KOPT-K1 (cell line): Measurements from ENCODE around the gene CAVIN1.
"Not testable (repeated sequence)": the region's sequence is repeated elsewhere in the genome, so short reads cannot be mapped to it uniquely, and the experiment has no call there.

Experiments
- H3K27ac ChIP-seq: fragments of 200-600 bp; sonication (generic); 2 replicates; pipeline ENCODE4 v1.5.1; 2016; ENCODE audit warnings: antibody characterized with exemption, mild to moderate bottlenecking, low read depth, low read length; ENCODE audit not compliant: poor library complexity, severe bottlenecking
- H3K36me3 ChIP-seq: fragments of 200-600 bp; sonication (generic); 2 replicates; pipeline ENCODE4 v1.5.1; 2017; ENCODE audit warnings: antibody characterized with exemption, mild to moderate bottlenecking, low read length, moderate library complexity; ENCODE audit not compliant: insufficient read depth
- H3K9me3 ChIP-seq: fragments of 200-600 bp; sonication (generic); 2 replicates; pipeline ENCODE4 v1.5.1; 2017; ENCODE audit warnings: antibody characterized with exemption, low read length, mild to moderate bottlenecking; ENCODE audit not compliant: insufficient read depth, poor library complexity, severe bottlenecking

Gene CAVIN1

GRCh38 chr17:42402117-42402516 is 20.9 kb downstream of the CAVIN1 start:
- Histone ChIP-seq H3K9me3 (no peaks in the 10 kb centered on the region), H3K36me3 (no peaks in the 10 kb centered on the region), H3K27ac (peak overlapping the region; percentile 75)

GRCh38 chr17:42400844-42401375 is 22.1 kb downstream of the CAVIN1 start:
- H3K9me3 ChIP-seq, H3K27ac ChIP-seq, H3K36me3 ChIP-seq: not testable (repeated sequence)

- Histone ChIP-seq H3K36me3 (no peaks in the 10 kb centered on the region), H3K27ac (peak overlapping the region; percentile 52), H3K9me3 (no peaks in the 10 kb centered on the region)
Observed at GRCh38 chr17:42399948-42400843, 22.9 kb downstream of the CAVIN1 start.

GRCh38 chr17:42399121-42399520 is 23.9 kb downstream of the CAVIN1 start:
- Histone ChIP-seq H3K9me3 (no peaks in the 10 kb centered on the region), H3K36me3 (no peaks in the 10 kb centered on the region), H3K27ac (no peak overlapping the region)

- H3K36me3 ChIP-seq, H3K9me3 ChIP-seq, H3K27ac ChIP-seq: not testable (repeated sequence)
Observed at GRCh38 chr17:42395601-42396000, 27.5 kb downstream of the CAVIN1 start.

- H3K36me3 ChIP-seq = no peaks in the 10 kb centered on the region
Observed at GRCh38 chr17:42394838-42395237, 28.2 kb downstream of the CAVIN1 start.

GRCh38 chr17:42392692-42393415 is 30.2 kb downstream of the CAVIN1 start:
- Histone ChIP-seq H3K9me3 (no peaks in the 10 kb centered on the region), H3K27ac (no peak overlapping the region), H3K36me3 (no peaks in the 10 kb centered on the region)

More at GRCh38 chr17:42394838-42395237, 28.2 kb downstream of the CAVIN1 start:
- no peaks in the 10 kb centered on the region for H3K9me3 ChIP-seq
- no peak overlapping the region for H3K27ac ChIP-seq

GRCh38 chr17:42391439-42391838 is 31.6 kb downstream of the CAVIN1 start:
- not testable (repeated sequence) for H3K27ac ChIP-seq, H3K9me3 ChIP-seq, H3K36me3 ChIP-seq

- no peaks in the 10 kb centered on the region for H3K9me3 ChIP-seq
- no peaks in the 10 kb centered on the region for H3K36me3 ChIP-seq
- no peak overlapping the region for H3K27ac ChIP-seq
Observed at GRCh38 chr17:42389899-42390298, 33.2 kb downstream of the CAVIN1 start.

GRCh38 chr17:42389135-42389417 is 34.0 kb downstream of the CAVIN1 start:
- no peaks in the 10 kb centered on the region for H3K36me3 ChIP-seq
- peak overlapping the region; percentile 62 for H3K27ac ChIP-seq
- no peaks in the 10 kb centered on the region for H3K9me3 ChIP-seq

- H3K9me3 ChIP-seq = no peaks in the 10 kb centered on the region
- 0 out of 2 replicates have a peak, but pooled peaks cover 3% of the 10 kb centered on the region for H3K36me3 ChIP-seq
- peak within 1 kb of the TSS; percentile 92 for H3K27ac ChIP-seq
Observed at GRCh38 chr17:42388381-42389134, 34.5 kb downstream of the CAVIN1 start, which contains the start of gene STAT3. TSS of gene STAT3 (minus strand) at chr17:42388442. CDS start at chr17:42348516, 39,926 bp downstream.

GRCh38 chr17:42387661-42388380 is 35.2 kb downstream of the CAVIN1 start:
- Histone ChIP-seq H3K27ac (peak overlapping the region; percentile 92), H3K36me3 (0 out of 2 replicates have a peak, but pooled peaks cover 5% of the 10 kb centered on the region), H3K9me3 (no peaks in the 10 kb centered on the region)

GRCh38 chr17:42386777-42387657 is 36.0 kb downstream of the CAVIN1 start:
- no peaks in the 10 kb centered on the region for H3K9me3 ChIP-seq
- 0 out of 2 replicates have a peak, but pooled peaks cover 5% of the 10 kb centered on the region for H3K36me3 ChIP-seq
- H3K27ac ChIP-seq = peak overlapping the region; percentile 92
